ENCODE measurements around the gene TTLL8.
A peak's percentile ranks its signal among the peaks of the same experiment; 100 is the strongest.

Gene TTLL8

GRCh38 chr22:50061141-50061823 is 3.2 kb upstream of the TTLL8 start:
- Histone ChIP-seq H3K27ac (no peak overlapping the region), H3K9ac (ENCODE audit: insufficient read length) (no peak overlapping the region), H3K4me3 (no peak overlapping the region), H3K9me3 (ENCODE audit: low read depth, low read length) (no peaks in the 10 kb centered on the region), H3K36me3 (ENCODE audit: insufficient read depth, low read length) (no peaks in the 10 kb centered on the region)
- DNase-seq (ENCODE audit: low read depth, low spot score): no peak
- no peak for TF ChIP-seq POLR2AphosphoS5 (IDR thresholded peaks at IDR 0.05; ENCODE audit: borderline replicate concordance, low read depth, low read length)
- no peak for TF ChIP-seq EZH2 (IDR thresholded peaks at IDR 0.05)
- TF ChIP-seq FOXP2 (optimal IDR thresholded peaks at IDR 0.05; ENCODE audit: control extremely low read depth, extremely low read length, insufficient read depth): no peak

DNA sequence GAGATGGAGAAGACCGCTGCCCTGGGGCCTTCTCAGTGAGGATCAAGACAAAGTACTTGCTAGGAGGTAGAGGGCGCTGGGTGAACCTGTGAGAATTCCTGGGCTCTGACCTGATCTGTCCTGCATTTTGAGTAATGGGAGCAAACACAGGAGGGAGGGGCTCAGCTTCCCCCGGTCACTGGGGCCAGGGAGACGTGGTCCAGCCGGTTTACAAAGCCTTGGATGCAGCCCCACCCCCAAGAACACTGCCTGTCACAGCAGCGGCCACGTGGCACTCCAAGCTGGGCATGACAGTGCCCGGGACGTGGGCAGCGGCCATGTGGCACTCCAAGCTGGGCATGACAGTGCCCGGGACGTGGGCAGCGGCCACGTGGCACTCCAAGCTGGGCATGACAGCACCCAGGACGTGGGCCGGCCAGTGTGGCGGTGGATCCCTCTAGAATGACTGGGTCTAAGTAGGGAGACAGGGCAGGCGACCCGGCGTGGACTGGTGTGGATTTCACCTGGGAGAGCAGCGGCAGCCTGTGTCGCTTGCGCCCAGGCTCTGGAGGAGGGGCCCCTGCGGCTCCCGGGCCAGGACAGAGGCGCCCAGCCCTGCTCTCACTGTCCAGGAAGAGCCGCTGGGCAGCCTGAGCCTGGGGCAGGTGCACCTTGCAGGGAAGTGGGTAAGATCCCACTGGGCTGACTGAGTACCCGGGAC is 2.5 kb upstream of the TTLL8 start:
- no peak overlapping the region for H3K9ac ChIP-seq (ENCODE audit: insufficient read length)
- H3K36me3 ChIP-seq (ENCODE audit: insufficient read depth, low read length): no peaks in the 10 kb centered on the region
- DNase-seq (ENCODE audit: low read depth, low spot score): no peak
- H3K27ac ChIP-seq: no peak overlapping the region
- H3K9me3 ChIP-seq (ENCODE audit: low read depth, low read length): no peaks in the 10 kb centered on the region
- H3K4me3 ChIP-seq: no peak overlapping the region
- TF ChIP-seq POLR2AphosphoS5 (IDR thresholded peaks at IDR 0.05; ENCODE audit: borderline replicate concordance, low read depth, low read length): no peak
- no peak for TF ChIP-seq EZH2 (IDR thresholded peaks at IDR 0.05)
- TF ChIP-seq FOXP2 (optimal IDR thresholded peaks at IDR 0.05; ENCODE audit: control extremely low read depth, extremely low read length, insufficient read depth): no peak

GRCh38 chr22:50059881-50060262 is 1.8 kb upstream of the TTLL8 start:
- Histone ChIP-seq H3K27ac (no peak overlapping the region), H3K4me3 (no peak overlapping the region), H3K9me3 (ENCODE audit: low read depth, low read length) (no peaks in the 10 kb centered on the region), H3K36me3 (ENCODE audit: insufficient read depth, low read length) (no peaks in the 10 kb centered on the region), H3K9ac (ENCODE audit: insufficient read length) (no peak overlapping the region)
- TF ChIP-seq EZH2 (IDR thresholded peaks at IDR 0.05): no peak
- TF ChIP-seq FOXP2 (optimal IDR thresholded peaks at IDR 0.05; ENCODE audit: control extremely low read depth, extremely low read length, insufficient read depth): no peak
- TF ChIP-seq POLR2AphosphoS5 (IDR thresholded peaks at IDR 0.05; ENCODE audit: borderline replicate concordance, low read depth, low read length): no peak
- DNase-seq (ENCODE audit: low read depth, low spot score): no peak

GRCh38 chr22:50058906-50059880 is 1.1 kb upstream of the TTLL8 start:
- Histone ChIP-seq H3K27ac (no peak overlapping the region), H3K36me3 (ENCODE audit: insufficient read depth, low read length) (no peaks in the 10 kb centered on the region), H3K4me3 (peak overlapping the region; percentile 14), H3K9ac (ENCODE audit: insufficient read length) (no peak overlapping the region), H3K9me3 (ENCODE audit: low read depth, low read length) (no peaks in the 10 kb centered on the region)
- DNase-seq (ENCODE audit: low read depth, low spot score): no peak
- TF ChIP-seq FOXP2 (optimal IDR thresholded peaks at IDR 0.05; ENCODE audit: control extremely low read depth, extremely low read length, insufficient read depth) (no peak), EZH2 (IDR thresholded peaks at IDR 0.05) (no peak), POLR2AphosphoS5 (IDR thresholded peaks at IDR 0.05; ENCODE audit: borderline replicate concordance, low read depth, low read length) (no peak)

DNA sequence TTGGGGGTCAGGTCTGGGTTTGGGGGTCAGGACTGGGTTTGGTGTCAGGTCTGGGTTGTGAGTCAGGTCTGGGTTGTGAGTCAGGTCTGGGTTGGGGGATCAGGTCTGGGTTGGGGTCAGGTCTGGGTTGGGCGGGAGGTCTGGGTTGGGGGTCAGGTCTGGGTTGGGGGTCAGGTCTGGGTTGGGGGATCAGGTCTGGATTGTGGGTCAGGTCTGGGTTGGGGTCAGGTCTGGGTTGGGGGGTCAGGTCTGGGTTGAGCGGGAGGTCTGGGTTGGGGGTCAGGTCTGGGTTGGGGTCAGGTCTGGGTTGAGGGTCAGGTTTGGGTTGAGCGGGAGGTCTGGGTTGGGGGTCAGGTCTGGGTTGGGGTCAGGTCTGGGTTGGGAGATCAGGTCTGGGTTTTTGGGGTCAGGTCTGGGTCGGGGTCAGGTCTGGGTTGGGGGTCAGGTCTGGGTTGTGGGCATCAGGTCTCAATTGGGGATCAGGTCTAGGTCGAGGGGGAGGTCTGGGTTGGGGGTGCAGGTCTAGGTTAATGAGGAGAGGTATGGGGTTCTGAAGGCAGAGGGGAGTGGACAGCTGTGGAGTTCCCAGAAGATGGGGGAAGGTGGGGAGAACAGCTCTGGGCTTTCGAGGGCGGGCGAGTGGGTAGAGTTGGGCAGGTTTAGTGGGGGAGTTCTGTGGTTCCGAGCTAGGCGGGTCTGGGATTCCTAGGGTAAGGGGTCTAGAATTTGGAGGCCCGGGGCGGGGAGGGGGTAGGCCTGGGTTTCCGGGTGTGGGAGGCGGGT is 629 bp downstream of the TTLL8 start:
- Histone ChIP-seq H3K9me3 (ENCODE audit: low read depth, low read length) (no peaks in the 10 kb centered on the region), H3K36me3 (ENCODE audit: insufficient read depth, low read length) (no peaks in the 10 kb centered on the region), H3K4me3 (no peak overlapping the region), H3K27ac (no peak overlapping the region), H3K9ac (ENCODE audit: insufficient read length) (no peak overlapping the region)
- no peak for TF ChIP-seq POLR2AphosphoS5 (IDR thresholded peaks at IDR 0.05; ENCODE audit: borderline replicate concordance, low read depth, low read length)
- TF ChIP-seq FOXP2 (optimal IDR thresholded peaks at IDR 0.05; ENCODE audit: control extremely low read depth, extremely low read length, insufficient read depth): no peak
- TF ChIP-seq EZH2 (IDR thresholded peaks at IDR 0.05): no peak
- DNase-seq (ENCODE audit: low read depth, low spot score): no peak

GRCh38 chr22:50056214-50056972 is 1.7 kb downstream of the TTLL8 start:
- Histone ChIP-seq H3K27ac (no peak overlapping the region), H3K36me3 (ENCODE audit: insufficient read depth, low read length) (no peaks in the 10 kb centered on the region), H3K9ac (ENCODE audit: insufficient read length) (no peak overlapping the region), H3K9me3 (ENCODE audit: low read depth, low read length) (no peaks in the 10 kb centered on the region), H3K4me3 (no peak overlapping the region)
- DNase-seq (ENCODE audit: low read depth, low spot score): no peak
- TF ChIP-seq EZH2 (IDR thresholded peaks at IDR 0.05) (no peak), FOXP2 (optimal IDR thresholded peaks at IDR 0.05; ENCODE audit: control extremely low read depth, extremely low read length, insufficient read depth) (no peak), POLR2AphosphoS5 (IDR thresholded peaks at IDR 0.05; ENCODE audit: borderline replicate concordance, low read depth, low read length) (no peak)

DNA sequence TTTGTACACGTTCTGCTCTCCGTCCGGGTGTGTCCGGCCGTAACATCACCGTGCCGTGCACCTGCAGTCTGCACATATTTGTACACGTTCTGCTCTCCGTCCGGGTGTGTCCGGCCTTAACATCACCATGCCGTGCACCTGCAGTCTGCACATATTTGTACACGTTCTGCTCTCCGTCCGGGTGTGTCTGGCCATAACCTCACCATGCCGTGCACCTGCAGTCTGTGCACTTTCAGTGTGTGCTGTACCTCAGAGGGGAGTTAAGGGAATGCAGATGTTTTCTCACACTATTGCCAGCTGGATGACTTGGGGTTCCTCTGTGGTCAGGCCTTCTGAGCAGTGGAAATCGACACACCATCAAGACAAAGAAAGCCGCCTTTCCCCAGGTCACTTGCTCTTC is 4.2 kb downstream of the TTLL8 start:
- H3K27ac ChIP-seq: no peak overlapping the region
- DNase-seq (ENCODE audit: low read depth, low spot score): no peak
- no peak overlapping the region for H3K9ac ChIP-seq (ENCODE audit: insufficient read length)
- no peaks in the 10 kb centered on the region for H3K36me3 ChIP-seq (ENCODE audit: insufficient read depth, low read length)
- H3K4me3 ChIP-seq: no peak overlapping the region
- TF ChIP-seq EZH2 (IDR thresholded peaks at IDR 0.05): no peak
- TF ChIP-seq FOXP2 (optimal IDR thresholded peaks at IDR 0.05; ENCODE audit: control extremely low read depth, extremely low read length, insufficient read depth): no peak
- TF ChIP-seq POLR2AphosphoS5 (IDR thresholded peaks at IDR 0.05; ENCODE audit: borderline replicate concordance, low read depth, low read length): no peak
- H3K9me3 ChIP-seq (ENCODE audit: low read depth, low read length): no peaks in the 10 kb centered on the region
